HepG2 (cell line): ENCODE data around the gene PAPSS2.

Source experiments
- CTCF ChIP-seq: sonication (generic); formaldehyde crosslinking; IDR thresholded peaks from 2 replicates; pipeline ENCODE4 v1.5.0; 2020; ENCODE audit warnings: mild to moderate bottlenecking, missing genetic modification reagents, moderate library complexity
- NR2F1 ChIP-seq, 2 experiments: fragments of 450-650 bp in 1 of 2; formaldehyde crosslinking in 1 of 2; IDR thresholded peaks; 2 replicates each; pipeline versions ENCODE4 v1.5.0 to v1.6.1; 2016 to 2020; ENCODE audit warnings: mild to moderate bottlenecking in 1 of 2, missing compliant biosample characterization in 1 of 2, missing genetic modification reagents in 1 of 2, moderate library complexity in 1 of 2
- RXRA ChIP-seq: sonication (generic); formaldehyde crosslinking; IDR thresholded peaks from 2 replicates; pipeline ENCODE4 v1.5.1; 2020; ENCODE audit warnings: missing genetic modification reagents
- SP4 ChIP-seq: sonication (generic); formaldehyde crosslinking; IDR thresholded peaks from 2 replicates; pipeline ENCODE4 v1.8.1; 2023; ENCODE audit warnings: mild to moderate bottlenecking, missing genetic modification reagents

GRCh38 chr10:87642486-87642885 is 17.2 kb upstream of the PAPSS2 start:
- TF ChIP-seq CTCF (CRISPR knock-in tag) (no peak), SP4 (CRISPR knock-in tag) (no peak), RXRA (no peak), NR2F1 (CRISPR knock-in tag; IDR thresholded peaks at IDR 0.05) (no peak)
